H1 (cell line): ENCODE measurements around the gene OLFM3. TPM values are rescaled to one million over a fixed set of nuclear protein-coding genes. Genes with fewer than 3 reads are reported as not detected.

Experiments used
- ASH2L ChIP-seq: fragments of 200-600, 300-600 bp; sonication (generic); IDR thresholded peaks from one replicate; pipeline ENCODE4 v1.7.1; 2017; ENCODE audit warnings: low read length
- HDAC6 ChIP-seq: IDR thresholded peaks from one replicate; pipeline ENCODE4 v1.7.1; 2012; ENCODE audit warnings: low read depth, mild to moderate bottlenecking, inconsistent platforms, low read length, moderate library complexity
- MAFK ChIP-seq: IDR thresholded peaks from 2 replicates; pipeline ENCODE4 v1.6.1; 2012; ENCODE audit warnings: low read depth, mild to moderate bottlenecking, improper control_type of control experiment, low read length
- TAF7 ChIP-seq: optimal IDR thresholded peaks from 2 replicates; pipeline ENCODE3; 2011; ENCODE audit warnings: low read depth, mild to moderate bottlenecking, inconsistent platforms, low read length, moderate library complexity, borderline replicate concordance
- YY1 ChIP-seq: IDR thresholded peaks from 2 replicates; pipeline ENCODE4 v1.6.1; 2011; ENCODE audit warnings: low read depth, mild to moderate bottlenecking, low read length
- polyA plus RNA-seq, 7 experiments: library from polyadenylated mRNA; depleted of rRNA in 3 of 7; stranded (reverse) in 5 of 7; unstranded in 2 of 7; fragments of >200 nt in 5 of 7; fragments of 200-250 nt in 2 of 7; gene quantifications; 1 replicate in 5 of 7; 2 replicates in 1 of 7; 4 replicates in 1 of 7; pipeline versions ENCODE4 v1.2.1 to v1.2.3, GENCODE V29; 2011 to 2013; ENCODE audit warnings: missing spikeins in 2 of 7, mixed read lengths in 2 of 7
- total RNA-seq: library from RNA; stranded (reverse); fragmentation: NEBNext Ultra II Directional; extraction: Animal tissue kit (Norgen Biotek cat#: 25700); gene quantifications from 2 replicates; pipeline ENCODE4 v1.2.1, GENCODE V29; 2021

The OLFM3 gene
- total and polyA plus RNA-seq, 2 of the 8 experiments (the other 6 are each of a cell fraction or from before 2014, with no cell fraction given) = 0.30 to 0.32 TPM

- TF ChIP-seq YY1 (no peak), TAF7 (no peak), ASH2L (no peak), HDAC6 (no peak), MAFK (no peak)
Measured at GRCh38 chr1:101841824-101842223, 154.9 kb downstream of the OLFM3 start (continued).
